T-helper 17 cell (primary cell): ENCODE data around the gene MIGA2. TPM values are rescaled to one million over a fixed set of nuclear protein-coding genes. Genes with fewer than 3 reads are reported as not detected.
"Not testable (repeated sequence)": the region's sequence is repeated elsewhere in the genome, so short reads cannot be mapped to it uniquely, and the experiment has no call there.

Experiments used
- ATAC-seq: fragments of 150-1000 bp; cut with Tn5 transposase; 2 replicates; pipeline ENCODE4 v1.10.0; 2021; ENCODE audit warnings: mild to moderate bottlenecking, moderate library complexity
- DNase-seq, 3 donors: peaks; one replicate each; pipeline versions ENCODE4 v3.0.0 to v3.0.0-alpha.2; 2020 to 2021
- H3K9me3 ChIP-seq: one replicate; pipeline ENCODE4 v1.7.0; 2013; ENCODE audit warnings: low read length, mild to moderate bottlenecking; ENCODE audit not compliant: control insufficient read depth, poor library complexity, severe bottlenecking
- H3K27ac Mint-ChIP-seq: one replicate; pipeline ENCODE4 v1.8.0; 2022; ENCODE audit warnings: mild to moderate bottlenecking, moderate library complexity, mixed read lengths
- H3K27me3 Mint-ChIP-seq: one replicate; pipeline ENCODE4 v1.8.0; 2022; ENCODE audit warnings: mixed read lengths
- H3K36me3 Mint-ChIP-seq: one replicate; pipeline ENCODE4 v1.8.0; 2022; ENCODE audit warnings: low read depth, mixed read lengths
- H3K4me1 Mint-ChIP-seq: one replicate; pipeline ENCODE4 v1.8.0; 2022; ENCODE audit warnings: mild to moderate bottlenecking, mixed read lengths
- H3K4me3 Mint-ChIP-seq: one replicate; pipeline ENCODE4 v1.8.0; 2022; ENCODE audit warnings: mild to moderate bottlenecking, moderate library complexity, mixed read lengths
- total RNA-seq, 4 donors: library from RNA in 2 of 4; stranded (reverse) in 2 of 4; gene quantifications; one replicate each; pipeline ENCODE4 v1.2.3 and lab custom pipeline; 2022 to 2026

Gene MIGA2
- total RNA-seq, 2 donors from 2014 or later: 64.2 to 81.4 TPM

- DNase-seq (no peak), ATAC-seq (no peak)
- no peaks in the 10 kb centered on the region for H3K9me3 ChIP-seq
- peak overlapping the region; percentile 91 for H3K4me3 Mint-ChIP-seq
- no peak overlapping the region for H3K27ac Mint-ChIP-seq
- H3K27me3 Mint-ChIP-seq: no peaks in the 10 kb centered on the region
- H3K36me3 Mint-ChIP-seq: no peaks in the 10 kb centered on the region
- peaks cover 17% of the 10 kb centered on the region for H3K4me1 Mint-ChIP-seq
Measured at GRCh38 chr9:129108805-129109536, 72.5 kb downstream of the MIGA2 start.

DNA sequence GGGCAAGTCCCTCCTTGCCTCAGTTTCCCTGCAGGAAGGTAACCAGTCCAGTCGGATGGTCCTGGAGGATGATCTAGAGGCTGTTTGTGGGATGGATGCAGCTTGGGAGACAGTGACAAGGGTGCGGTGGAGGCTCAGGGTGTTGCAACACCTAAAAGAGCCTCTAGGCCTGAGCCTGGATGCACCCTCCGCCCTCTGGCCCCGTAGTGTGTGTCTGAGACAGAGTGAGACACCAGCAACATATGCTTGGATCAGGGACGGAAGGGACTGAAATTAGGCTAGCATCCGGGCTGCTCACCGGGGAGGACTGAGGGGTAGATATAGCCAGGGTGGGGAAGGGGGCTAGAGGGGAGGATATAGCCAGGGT is 73.1 kb downstream of the MIGA2 start:
- no peaks in the 10 kb centered on the region for H3K9me3 ChIP-seq
- Mint-ChIP-seq H3K27me3 (no peaks in the 10 kb centered on the region), H3K4me3 (peak overlapping the region; percentile 91), H3K27ac (no peak overlapping the region), H3K4me1 (peaks cover 19% of the 10 kb centered on the region), H3K36me3 (no peaks in the 10 kb centered on the region)
- DNase-seq: no peak
- no peak for ATAC-seq

DNA sequence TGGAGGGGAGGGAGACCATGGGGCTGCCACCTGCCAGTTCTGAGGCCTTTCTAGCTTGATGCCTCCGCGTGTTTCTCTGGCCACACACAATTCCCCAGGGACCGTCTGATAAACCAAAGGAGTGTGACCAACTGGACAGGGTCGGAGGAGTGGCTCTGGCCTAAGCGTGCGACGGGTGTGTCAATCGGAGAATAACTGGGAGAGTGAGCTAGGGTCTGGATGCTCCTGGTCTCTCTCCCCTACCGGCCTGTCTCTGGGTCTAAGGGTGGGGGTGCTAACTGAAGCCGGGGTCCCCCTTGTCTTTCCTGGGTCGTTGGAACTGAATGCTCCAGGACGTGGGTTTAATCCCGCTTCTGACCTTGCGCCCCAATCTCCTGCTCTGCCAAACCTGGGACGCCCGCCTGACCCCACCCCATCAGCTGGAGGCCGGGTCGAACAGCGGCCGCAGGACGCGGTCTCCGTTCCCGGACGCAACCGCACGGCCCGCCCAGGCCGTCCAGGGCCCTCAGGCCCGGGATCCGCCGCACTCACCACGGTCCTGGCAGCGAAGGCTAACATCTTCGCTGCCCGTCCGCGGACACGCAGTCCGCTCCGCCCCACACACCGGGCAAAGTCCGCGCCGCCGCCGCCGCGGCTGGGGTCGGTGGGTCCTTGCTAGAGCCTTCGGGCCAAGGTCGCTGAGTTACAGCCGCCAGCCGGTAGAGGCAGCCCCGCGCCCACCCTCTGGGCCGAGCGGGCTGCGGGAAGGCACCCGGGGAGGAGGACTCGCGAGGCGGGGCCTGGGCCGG is 73.7 kb downstream of the MIGA2 start:
- H3K9me3 ChIP-seq: no peaks in the 10 kb centered on the region
- Mint-ChIP-seq H3K4me3 (peak overlapping the region; percentile 91), H3K4me1 (peaks cover 24% of the 10 kb centered on the region), H3K27me3 (no peaks in the 10 kb centered on the region), H3K27ac (no peak overlapping the region), H3K36me3 (no peaks in the 10 kb centered on the region)
- DNase-seq (no peak), ATAC-seq (no peak)

DNA sequence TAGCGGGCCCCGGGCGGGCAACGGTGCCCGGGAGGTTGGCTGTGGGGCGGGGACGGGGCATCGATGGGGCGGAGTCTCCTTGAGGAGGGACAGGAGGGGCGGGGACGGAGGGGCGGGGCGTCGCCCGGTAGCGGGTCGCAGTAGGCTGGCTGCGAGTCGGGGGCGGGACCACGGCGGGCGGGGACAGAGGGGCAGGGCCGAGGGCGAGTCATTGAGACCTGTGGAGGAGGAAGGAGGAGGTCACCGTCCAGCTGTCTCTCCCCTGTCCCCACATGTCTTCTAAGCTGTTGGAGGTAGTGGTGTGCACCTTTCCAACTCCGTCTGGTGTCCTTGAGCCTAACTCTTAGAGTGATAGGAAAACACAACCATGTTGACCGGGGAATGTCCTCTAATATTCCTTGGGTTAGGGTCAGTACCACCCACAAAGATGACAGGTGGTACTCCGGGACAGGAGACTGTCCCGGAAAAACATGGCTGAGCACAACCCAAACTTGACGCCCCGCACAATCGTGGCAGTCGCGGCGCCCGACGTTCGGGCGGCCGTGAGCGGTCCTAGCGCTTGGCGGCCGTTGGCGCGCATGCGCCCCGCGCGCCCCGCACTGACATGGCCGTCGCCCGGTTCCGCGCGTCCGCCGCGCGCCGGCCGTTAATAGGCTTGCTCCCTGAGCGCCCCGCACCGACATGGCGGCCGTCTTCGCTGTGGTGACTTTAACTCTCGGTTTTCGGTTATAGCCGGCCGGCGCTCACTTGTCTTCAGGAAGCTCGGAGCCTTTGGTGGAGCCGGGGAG is 74.5 kb downstream of the MIGA2 start, which contains the start of the genes CRAT and PTPA:
Gene CRAT (minus strand): TSS at position 54 of the 788 bp plus-strand sequence. CDS start 284 bp downstream, outside the sequence.
Gene PTPA (plus strand): TSS at position 676 of the 788 bp plus-strand sequence. CDS start 186 bp downstream, outside the sequence.
- no peaks in the 10 kb centered on the region for H3K9me3 ChIP-seq
- Mint-ChIP-seq H3K36me3 (no peaks in the 10 kb centered on the region), H3K27me3 (no peaks in the 10 kb centered on the region), H3K4me3 (peak within 1 kb of the TSS; percentile 91), H3K27ac (peak within 1 kb of the TSS; percentile 82), H3K4me1 (peaks cover 27% of the 10 kb centered on the region)
- ATAC-seq: peak; percentile 89
- peak; percentile 87 to 99 (median 97) for DNase-seq

GRCh38 chr9:129111528-129112151 is 75.2 kb downstream of the MIGA2 start:
- DNase-seq (peak in 1 of 3 donors; percentile 9), ATAC-seq (peak; percentile 1)
- no peaks in the 10 kb centered on the region for H3K27me3 Mint-ChIP-seq
- H3K36me3 Mint-ChIP-seq: no peaks in the 10 kb centered on the region
- peak overlapping the region; percentile 82 for H3K27ac Mint-ChIP-seq
- peak overlapping the region; percentile 91 for H3K4me3 Mint-ChIP-seq
- peaks cover 27% of the 10 kb centered on the region for H3K4me1 Mint-ChIP-seq
- no peaks in the 10 kb centered on the region for H3K9me3 ChIP-seq

DNA sequence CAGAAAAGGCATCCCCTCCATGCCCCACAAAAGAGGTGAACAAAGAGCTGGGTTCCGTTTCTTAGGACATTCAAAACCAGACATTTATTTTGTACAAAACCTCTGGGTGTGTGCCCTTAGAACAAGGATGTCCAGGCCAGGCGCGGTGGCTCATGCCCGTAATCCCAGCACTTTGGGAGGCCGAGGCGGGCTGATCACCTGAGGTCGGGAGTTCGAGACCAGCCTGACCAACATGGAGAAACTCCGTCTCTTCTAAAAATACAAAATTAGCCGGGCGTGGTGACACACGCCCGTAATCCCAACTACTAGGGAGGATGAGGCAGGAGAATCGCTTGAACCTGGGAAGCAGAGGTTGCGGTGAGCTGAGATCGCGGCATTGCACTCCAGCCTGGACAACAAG is 76.1 kb downstream of the MIGA2 start:
- Mint-ChIP-seq H3K4me1 (peaks cover 27% of the 10 kb centered on the region), H3K4me3 (peak overlapping the region; percentile 91)
- not testable (repeated sequence) for H3K9me3 ChIP-seq, H3K27ac Mint-ChIP-seq, H3K27me3 Mint-ChIP-seq, H3K36me3 Mint-ChIP-seq, ATAC-seq, DNase-seq

DNA sequence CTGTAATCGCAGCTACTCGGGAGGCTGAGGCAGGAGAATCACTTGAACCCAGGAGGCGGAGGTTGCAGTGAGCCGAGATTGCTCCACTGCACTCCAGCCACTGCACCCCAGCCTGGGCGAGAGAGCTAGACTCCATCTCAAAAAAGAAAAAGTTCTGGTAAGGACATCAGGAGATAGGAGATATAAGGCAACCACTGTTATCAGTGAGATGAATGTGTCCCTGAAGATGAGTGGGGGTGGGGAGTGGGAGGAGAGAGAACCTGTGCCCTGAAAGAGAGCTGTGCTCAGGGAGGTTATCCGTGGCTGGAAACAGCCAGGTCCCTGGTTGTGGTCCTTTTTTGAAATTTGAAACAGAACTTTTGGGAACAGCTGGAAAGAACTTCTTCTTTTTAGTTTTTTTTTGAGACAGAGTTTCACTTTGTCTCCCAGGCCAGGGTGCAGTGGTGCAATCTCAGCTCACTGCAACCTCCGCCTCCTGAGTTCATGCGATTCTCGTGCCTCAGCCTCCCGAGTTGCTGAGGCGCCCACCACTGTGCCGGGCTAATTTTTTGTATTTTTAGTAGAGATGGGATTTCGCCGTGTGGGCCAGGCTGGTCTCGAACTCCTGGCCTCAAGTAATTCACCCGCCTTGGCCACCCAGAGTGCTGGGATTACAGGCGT is 77.3 kb downstream of the MIGA2 start:
- H3K4me1 Mint-ChIP-seq: peaks cover 25% of the 10 kb centered on the region
- no peak overlapping the region for H3K27ac Mint-ChIP-seq
- H3K36me3 Mint-ChIP-seq: no peaks in the 10 kb centered on the region
- no peak for DNase-seq
- no peak overlapping the region for H3K4me3 Mint-ChIP-seq
- H3K27me3 Mint-ChIP-seq: no peaks in the 10 kb centered on the region
- H3K9me3 ChIP-seq: no peaks in the 10 kb centered on the region
- ATAC-seq: no peak

DNA sequence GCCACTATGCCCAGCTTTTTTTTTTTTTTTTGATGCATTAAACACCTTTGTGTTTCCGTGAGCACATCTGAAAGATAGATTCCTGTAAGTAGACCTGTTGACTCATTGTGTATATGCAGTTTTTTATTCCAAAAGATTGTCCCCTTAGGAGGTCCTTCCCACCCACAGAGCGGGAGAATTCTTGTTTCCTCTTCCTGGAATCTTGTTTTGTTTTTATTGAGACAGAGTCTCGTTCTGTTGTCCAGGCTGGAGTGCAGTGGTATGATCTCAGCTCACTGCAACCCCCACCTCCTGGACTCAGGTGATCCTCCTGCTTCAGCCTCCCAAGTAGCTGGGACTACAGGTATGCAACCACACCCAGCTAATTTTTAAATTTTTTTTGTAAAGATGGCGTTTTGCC is 82.4 kb downstream of the MIGA2 start:
- H3K27me3 Mint-ChIP-seq: no peaks in the 10 kb centered on the region

DNA sequence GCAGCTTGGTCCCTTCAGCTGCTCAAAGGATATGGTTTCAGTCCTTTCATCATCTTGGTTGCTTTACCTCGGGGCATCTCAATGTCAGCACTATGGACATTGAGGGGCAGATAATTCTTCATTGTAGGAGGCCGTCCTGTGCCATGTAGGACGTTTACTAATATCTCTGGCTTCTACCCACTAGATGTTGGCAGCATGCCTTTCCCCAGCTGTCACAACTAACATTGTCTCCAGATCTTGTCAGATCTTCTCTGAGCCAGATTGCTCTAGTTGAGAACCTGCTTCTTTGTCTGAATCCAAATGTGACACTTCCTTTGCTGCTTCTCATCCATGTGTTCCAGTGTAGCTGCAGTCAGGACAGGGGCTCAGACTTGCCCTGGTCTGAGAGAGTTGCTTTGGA is 85.1 kb downstream of the MIGA2 start:
- Mint-ChIP-seq H3K36me3 (no peaks in the 10 kb centered on the region), H3K4me1 (peaks cover 3% of the 10 kb centered on the region), H3K27me3 (no peaks in the 10 kb centered on the region), H3K27ac (no peak overlapping the region), H3K4me3 (no peak overlapping the region)
- ATAC-seq: no peak
- no peaks in the 10 kb centered on the region for H3K9me3 ChIP-seq
- DNase-seq: no peak

More for the DNA sequence above, 82.4 kb downstream of the MIGA2 start:
- no peak for DNase-seq
- no peak for ATAC-seq
- Mint-ChIP-seq H3K4me1 (peaks cover 12% of the 10 kb centered on the region), H3K4me3 (no peak overlapping the region), H3K27ac (no peak overlapping the region), H3K36me3 (no peaks in the 10 kb centered on the region)
- H3K9me3 ChIP-seq: no peaks in the 10 kb centered on the region

Other genes starting within 250 kb of the MIGA2 start
- gene TBC1D13, start 249.4 kb upstream of the MIGA2 start, total RNA-seq: 10 to 100 TPM; 21.6 to 30.8 TPM
- 1 to 10 TPM; 7.7 to 7.8 TPM for gene ENDOG, start 218.1 kb upstream of the MIGA2 start, total RNA-seq
- gene SPOUT1, start 206.8 kb upstream of the MIGA2 start, total RNA-seq: 10 to 100 TPM; 33.7 to 48.1 TPM
- gene KYAT1, start 154.7 kb upstream of the MIGA2 start, total RNA-seq: 1 to 10 TPM; 4.8 to 5.7 TPM
- gene LRRC8A, start 154.5 kb upstream of the MIGA2 start, total RNA-seq: 10 to 100 TPM; 28.9 to 30.3 TPM
- gene PHYHD1, start 115.6 kb upstream of the MIGA2 start, total RNA-seq: under 1 TPM in 1 of 2 donors, not detected in 1; 0.45 TPM
- 1 to 10 TPM; 5.1 to 7.4 TPM for gene DOLK, start 89.0 kb upstream of the MIGA2 start, total RNA-seq
- gene NUP188, start 88.9 kb upstream of the MIGA2 start, total RNA-seq: 10 to 100 TPM; 62.2 to 75.1 TPM
- 10 to 100 TPM; 82.2 to 87.1 TPM for gene SH3GLB2, start 8.3 kb upstream of the MIGA2 start, total RNA-seq
- gene DOLPP1, start 44.5 kb downstream of the MIGA2 start, total RNA-seq: 1 to 10 TPM; 5.3 to 8.0 TPM
- gene CRAT, start 74.2 kb downstream of the MIGA2 start, total RNA-seq: 10 to 100 TPM; 12.9 to 23.3 TPM
- gene PTPA, start 74.8 kb downstream of the MIGA2 start, total RNA-seq: 10 to 100 TPM; 49.8 to 50.0 TPM
- 1 to 10 TPM; 2.4 to 3.1 TPM for gene IER5L, start 141.6 kb downstream of the MIGA2 start, total RNA-seq